Pons (tissue), 1 donor: ENCODE data around the gene SLC9A6.
A peak's percentile ranks its signal among the peaks of the same experiment; 100 is the strongest.

Source experiments
- DNase-seq: peaks from one replicate; pipeline ENCODE4 v3.0.0-alpha.2; 2016; ENCODE audit warnings: low spot score

SLC9A6 gene

DNA sequence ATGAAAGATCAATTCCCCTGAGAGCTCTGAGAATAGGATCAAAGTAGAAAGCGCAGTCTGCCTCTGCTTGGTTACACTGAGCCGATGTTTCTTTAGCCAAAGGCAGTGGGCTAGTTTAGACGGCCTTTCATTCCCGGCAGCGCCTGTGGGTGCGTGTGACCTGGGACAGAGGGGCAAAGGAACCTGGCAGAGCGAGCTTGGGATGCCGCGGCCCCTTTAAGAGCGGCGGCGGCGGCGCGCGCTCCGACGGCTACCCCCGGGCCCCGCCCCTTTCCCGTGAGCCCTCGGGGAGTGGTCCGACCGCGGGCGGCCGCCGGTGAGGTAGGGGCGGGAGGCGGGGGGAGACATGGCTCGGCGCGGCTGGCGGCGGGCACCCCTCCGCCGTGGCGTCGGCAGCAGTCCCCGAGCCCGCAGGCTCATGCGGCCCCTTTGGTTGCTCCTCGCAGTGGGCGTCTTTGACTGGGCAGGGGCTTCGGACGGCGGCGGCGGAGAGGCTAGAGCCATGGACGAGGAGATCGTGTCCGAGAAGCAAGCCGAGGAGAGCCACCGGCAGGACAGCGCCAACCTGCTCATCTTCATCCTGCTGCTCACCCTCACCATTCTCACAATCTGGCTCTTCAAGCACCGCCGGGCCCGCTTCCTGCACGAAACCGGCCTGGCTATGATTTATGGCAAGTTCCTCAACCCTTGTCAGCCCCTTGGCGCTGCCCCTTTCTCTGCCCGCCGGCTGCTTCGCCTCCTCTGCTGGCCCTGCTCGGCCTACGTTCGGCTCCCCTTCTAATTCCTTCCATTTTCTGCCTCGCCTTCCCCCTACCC lies at the start of gene SLC9A6:
TSS of gene SLC9A6 (plus strand) at position 279 of the 816 bp plus-strand sequence. CDS start at position 503, 224 bp downstream.
- DNase-seq, result peak; percentile 64

DNA sequence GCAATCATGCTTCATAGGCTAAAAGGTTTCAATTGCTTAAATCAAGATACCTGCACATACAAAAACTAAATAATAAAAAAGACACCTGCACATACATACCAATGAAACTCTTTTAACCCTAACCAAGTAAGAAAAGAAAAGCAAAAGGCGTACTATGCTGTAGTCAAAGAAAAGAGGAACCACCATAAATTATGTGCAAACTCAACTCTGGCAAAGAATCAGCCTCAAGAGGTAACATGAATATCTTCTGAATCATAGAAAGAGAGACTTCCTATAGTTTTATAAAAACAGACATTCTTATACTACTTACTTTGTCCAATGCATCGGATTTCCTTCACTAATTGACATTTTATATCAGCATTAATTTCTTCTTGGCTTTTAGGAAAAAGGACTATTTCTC lies 40.7 kb upstream of the SLC9A6 start:
- no peak for DNase-seq

DNA sequence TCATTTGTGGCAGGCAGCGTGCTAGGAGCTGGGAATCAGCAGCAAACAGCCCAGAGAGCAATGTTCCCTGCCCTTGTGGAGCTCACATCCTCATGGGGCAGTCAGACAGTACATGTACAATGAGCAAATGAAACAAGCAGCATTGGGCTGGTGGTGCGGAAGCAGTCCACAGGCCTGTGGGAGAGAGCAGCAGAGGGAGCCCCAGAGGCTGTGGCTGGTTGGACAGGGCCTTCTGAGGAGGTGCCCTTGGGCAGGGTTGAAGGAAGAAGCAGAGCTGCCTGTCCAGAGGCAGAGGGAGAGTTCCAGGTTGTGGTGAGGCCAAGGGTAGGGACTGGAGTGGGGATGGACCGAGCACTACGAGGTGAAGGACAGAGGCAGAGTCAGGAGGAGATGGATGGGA lies 33.9 kb upstream of the SLC9A6 start:
- no peak for DNase-seq

DNA sequence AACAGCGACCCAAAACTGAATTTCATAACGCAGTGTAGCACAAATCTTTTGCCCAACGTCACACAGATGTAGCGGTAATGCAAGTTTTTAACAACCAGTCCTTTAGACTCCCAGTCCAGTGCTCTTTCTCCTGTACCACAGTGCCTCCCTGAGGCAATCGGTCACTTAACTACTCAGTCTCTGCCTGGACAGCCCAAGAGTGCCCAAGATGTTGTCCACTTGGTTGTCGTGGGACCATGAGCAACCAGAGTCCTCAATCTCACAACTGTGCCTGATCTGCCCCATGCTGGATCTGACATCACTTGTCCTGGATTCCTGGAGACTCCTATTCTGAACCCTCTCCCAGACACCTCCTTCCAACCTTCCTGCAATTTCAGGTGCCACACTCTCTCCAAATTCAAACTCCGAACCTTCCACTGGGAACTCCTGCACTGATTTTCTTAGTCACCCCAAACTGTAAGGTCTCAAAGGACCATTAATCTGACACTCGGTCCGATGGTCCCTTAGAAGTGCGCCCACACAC lies 12.1 kb upstream of the SLC9A6 start:
- DNase-seq, result peak; percentile 60

DNA sequence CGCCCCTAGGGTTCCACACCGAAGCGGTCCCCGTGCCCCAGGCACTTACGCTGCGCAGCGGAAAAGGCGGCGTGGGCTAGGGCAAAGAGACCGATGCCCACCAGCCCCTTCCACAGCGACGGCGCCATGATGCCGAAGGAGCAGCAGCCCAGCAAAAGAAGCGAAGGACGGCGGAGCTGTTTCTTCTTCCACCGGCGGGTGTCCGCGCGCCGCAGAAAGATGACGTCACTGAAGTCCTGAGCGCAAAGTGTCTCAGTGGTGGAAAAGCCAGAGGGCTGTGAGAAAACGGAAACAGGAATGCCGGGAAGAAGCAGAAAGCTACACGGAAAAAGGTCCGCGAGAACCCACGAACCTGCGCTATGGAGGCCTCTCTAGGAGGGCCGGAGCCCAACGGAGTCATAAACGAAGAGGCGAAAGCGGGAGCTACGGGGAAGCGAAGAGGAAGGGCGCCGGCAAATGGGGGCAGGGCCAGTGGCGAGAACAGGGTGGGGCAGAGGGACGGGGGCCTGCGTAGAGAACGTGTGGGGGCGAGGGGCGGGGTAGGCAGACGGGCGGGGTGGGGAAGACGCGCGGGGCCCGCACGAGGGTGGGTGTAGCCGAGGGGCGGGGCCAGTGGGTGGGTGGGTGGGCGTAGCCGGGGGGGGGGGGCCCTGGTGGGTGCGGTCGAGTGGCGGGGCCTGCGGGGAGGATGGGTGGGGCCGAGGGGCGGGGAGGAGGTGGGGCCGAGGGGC lies 11.5 kb upstream of the SLC9A6 start, which contains the start of gene MMGT1:
TSS of gene MMGT1 (minus strand) at position 441 of the 731 bp plus-strand sequence. CDS start at position 128, 313 bp downstream.
- DNase-seq, result peak; percentile 78

DNA sequence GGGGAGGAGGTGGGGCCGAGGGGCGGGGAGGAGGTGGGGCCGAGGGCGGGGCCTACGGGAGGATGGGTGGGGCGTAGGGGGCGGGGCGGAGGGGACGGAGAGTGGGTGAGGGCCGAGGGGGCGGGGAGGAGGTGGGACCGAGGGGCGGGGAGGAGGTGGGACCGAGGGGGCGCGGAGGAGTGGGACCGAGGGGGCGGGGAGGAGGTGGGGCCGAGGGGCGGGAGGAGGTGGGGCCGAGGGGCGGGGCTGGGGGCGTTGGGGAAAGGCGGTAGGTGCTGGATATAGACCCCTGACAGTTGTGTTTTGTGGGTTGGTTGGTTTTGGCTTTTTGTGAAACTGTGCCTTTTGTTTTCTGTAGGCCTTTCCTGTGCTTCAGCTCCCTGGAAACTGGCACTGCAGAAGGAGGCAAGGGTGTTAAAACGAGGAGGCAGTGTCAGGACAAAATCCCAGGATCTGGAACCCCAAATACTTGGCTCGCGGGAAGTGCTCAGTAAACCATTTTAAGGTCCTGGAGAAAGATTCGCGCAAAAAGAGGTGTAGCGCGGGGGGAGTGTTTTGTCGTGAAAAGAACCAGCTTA lies 10.9 kb upstream of the SLC9A6 start:
- peak; percentile 41 for DNase-seq

DNA sequence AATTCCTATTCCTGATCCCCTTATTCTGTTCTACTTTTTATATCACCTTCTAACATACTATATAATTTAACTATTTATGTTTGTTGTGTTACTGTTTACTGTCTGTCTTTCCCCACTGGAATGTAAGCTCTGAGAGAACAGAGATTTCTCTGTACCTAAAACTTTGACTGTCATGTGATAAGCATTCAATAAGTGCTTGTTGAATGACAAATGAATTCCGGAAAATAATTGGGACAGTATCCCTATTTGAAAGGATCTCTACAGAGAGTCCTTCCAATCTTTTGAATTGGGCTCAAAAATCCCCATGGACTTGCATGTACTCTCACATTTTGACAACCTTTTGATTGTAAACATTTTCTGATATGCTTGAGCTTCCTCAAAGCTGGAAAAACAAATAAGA lies 9.8 kb upstream of the SLC9A6 start:
- DNase-seq, result peak; percentile 30

DNA sequence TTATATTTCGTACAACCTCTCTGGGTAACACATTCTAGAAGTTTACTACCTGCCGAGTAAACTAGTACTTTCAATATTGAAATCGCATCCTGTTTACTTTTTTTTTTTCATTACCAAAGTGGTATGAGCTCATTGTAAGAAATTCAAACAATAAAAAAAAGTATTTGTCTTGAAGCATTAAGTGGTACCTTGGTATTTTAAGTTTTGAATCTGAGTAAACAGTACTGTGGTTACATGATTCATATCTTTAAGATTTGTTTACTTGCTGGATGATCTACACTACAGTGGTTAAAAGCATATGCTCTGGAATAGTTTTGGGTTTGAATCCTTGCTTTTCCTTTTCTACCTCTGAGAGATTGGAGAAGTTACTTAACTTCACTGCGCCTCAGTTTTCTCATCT lies 7.6 kb upstream of the SLC9A6 start:
- DNase-seq, result no peak

DNA sequence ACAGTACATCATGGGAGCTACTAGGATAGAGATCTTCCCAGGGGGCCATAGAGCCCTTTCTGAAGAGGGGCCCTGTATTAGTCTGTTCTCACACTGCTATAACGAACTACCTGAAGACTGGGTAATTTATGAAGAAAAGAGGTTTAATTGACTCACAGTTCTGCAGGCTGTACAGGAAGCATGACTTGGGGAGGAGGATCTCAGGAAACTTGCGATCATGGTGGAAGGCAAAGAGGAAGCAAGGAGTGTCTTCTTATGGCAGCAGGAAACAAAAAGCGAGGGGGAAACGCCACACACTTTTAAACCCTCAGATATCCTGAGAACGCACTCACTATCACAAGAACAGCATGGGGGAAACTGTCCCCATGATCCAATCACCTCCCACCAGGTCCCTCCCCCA lies 4.2 kb upstream of the SLC9A6 start:
- DNase-seq, result no peak

DNA sequence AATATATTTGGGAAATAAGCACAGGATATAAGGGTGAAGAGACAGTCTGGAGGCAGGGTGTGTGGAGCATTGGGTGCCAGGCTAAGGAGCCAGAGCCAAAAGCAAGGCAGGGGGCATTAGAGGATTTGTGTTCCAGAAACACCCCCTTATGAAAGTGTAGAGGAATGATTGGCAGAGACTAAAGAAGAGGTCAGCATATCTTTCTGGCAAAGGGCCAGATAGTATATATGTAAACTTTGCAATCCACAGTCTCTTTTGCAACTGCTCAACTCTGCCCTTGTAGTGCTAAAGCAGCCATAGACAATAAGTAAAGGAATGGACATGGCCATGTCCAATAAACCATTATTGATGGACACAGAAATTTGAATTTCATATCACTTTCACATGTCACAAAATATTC lies 3.6 kb upstream of the SLC9A6 start:
- DNase-seq, result no peak

DNA sequence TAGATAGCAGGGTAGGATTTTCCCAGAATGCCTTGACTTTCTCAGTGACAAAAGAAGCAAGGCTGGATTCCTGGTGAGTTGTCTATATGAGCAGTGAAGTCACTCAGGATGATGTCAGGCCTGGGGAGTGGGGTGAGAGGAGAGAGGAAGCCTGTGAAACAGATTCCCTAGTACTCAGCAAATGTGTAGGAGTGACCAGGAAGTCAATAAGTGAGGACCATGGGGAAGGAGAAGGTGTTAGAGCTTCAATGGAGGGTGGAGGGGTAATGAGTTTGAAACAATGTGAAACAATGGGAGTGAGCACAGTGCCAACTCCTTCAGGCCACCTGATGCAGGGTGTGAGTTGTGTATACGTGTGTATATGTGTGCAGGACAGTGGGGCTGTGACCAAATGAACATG lies 2.4 kb upstream of the SLC9A6 start:
- no peak for DNase-seq

DNA sequence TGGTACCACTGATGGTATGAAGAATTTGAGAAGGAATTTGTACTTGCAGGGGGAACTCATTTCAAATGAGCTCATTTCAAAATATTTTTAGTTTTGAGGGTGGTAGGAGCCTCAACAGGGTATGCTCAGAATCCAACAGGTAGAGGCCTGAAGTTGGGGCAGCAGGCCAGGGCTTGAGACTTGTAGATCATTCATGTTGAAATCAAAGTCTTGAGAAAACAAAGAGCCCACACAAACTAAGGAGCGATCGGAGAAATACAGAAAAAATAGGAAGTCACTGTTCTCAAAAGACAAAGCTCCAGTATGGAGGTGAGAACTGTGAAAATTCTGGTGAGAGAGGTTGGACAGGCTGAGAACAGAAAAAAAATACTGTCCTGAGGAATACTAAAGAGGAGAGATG lies 979 bp upstream of the SLC9A6 start:
- no peak for DNase-seq

DNA sequence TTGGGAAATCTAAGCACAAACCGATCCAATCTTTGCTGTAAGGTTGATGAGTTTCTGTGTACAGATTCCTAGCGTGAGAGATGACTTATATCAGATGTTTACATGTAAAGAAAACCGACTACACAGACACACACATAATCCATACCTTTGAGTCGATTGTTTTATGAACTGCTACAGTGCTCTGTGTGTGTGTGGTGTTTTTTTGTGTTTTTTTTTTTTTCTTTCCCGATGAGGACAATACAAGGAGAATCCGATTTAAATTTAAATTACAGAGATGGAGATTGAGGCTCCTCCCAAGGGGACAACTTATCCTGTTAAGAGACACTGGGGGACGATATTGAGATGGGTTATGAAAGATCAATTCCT lies 461 bp upstream of the SLC9A6 start:
- DNase-seq, result peak; percentile 17

DNA sequence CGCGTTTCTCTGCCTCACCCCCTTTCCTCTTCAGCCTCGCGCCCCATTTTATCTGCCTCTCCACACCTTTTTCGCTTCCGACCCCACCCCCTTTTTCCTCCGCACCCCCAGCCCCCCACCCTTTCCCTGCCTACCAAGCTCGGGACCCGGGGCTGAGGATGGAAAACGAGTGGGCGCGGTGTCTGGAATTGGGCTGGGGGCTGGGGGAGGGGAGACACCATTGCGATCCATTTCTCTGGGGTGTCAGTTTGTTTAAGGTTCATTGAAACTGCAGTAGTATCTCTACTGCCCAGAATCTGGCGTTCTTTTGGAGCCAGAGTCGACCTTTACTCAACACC lies 707 bp downstream of the SLC9A6 start:
- no peak for DNase-seq

DNA sequence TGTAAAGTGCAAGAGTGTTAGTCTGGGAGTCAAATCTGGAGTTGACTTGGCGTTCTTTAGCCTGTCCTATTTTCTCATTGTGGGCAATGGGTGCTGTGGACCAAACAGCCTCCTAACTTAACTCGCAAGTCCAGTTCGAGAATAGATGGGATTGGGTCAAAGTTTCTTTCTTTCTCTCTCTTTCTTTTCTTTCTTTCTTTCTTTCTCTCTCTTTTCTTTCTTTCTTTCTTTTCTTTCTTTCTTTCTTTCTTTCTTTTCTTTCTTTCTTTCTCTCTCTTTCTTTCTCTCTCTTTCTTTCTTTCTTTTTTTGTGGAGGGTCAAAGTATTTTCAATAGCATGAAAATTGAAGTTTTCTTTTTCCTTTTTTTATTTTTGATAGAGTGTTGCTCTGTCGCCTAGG lies 3.0 kb downstream of the SLC9A6 start:
- no peak for DNase-seq

DNA sequence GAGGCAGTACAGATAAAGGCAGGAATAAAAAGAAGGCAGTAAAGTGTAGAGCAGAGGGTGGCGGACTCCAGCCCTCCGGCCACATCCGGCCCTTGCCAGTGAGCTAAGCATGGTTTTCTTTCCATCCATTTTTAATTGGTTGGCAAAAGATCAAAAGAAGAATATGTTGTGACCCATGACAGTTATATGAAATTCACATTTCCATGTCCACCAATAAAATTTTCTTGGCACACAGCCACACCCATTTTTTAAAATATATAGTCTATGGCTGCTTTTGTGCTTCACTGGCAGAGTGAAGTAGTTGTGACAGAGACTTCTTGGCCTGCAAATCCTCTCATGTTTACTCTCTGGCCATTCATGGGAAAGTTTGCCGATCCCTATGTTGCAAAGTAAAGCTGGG lies 29.8 kb downstream of the SLC9A6 start:
- DNase-seq, result no peak

DNA sequence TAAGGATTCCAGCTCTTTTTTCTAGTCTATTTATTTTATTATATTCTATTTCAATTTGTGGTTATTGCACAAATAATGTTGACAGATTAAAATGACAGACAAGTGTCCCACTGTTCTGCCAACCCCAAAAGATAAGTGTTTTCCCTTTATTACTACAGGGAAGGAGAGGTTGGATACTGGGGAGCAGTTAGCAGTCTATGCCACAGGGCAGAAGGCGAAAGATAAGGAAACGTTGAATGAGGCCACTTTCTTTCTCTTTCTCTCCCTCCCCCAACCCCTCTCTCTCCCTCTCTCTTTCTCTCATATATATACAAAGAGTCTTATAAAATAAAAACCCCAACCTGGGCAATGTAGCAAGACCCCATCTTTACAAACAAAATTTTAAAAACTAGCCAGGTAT lies 31.6 kb downstream of the SLC9A6 start:
- no peak for DNase-seq

DNA sequence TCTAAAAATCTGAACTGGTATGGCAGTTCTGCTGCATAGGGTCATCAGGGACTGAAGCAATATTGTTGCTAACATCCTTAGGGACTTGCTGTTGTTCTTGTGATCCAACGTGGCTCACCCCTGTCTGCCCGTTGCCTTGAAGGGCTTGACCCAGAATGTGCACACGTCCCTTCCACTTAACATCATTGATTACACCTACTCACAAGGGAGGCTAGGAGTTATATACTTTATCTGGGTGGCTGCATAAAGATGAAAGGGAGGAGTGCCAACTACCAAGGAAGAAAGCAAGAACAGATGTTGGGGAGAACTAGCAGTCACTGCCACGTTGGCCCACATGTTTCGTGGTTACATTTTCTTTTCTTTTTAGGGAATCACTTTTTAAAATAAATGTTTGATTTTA lies 34.0 kb downstream of the SLC9A6 start:
- DNase-seq, result no peak

DNA sequence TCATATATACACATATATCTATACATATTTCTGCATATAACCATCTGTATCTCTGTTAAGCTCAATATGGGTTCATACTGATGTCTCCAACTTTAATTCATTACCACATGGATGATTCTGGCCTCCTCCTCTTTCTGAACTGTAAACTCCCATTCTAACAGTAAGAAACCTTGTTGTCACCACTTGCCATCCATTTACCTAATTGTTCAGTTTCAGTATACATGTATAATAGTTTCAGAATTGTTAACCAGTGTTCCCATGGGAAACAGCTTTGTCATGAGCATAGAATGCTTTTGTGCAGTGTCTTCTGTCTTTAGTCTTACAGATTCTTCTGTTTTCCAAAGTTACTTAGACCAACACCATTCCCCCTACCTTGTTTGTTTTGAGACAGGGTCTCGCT lies 35.9 kb downstream of the SLC9A6 start:
- no peak for DNase-seq

DNA sequence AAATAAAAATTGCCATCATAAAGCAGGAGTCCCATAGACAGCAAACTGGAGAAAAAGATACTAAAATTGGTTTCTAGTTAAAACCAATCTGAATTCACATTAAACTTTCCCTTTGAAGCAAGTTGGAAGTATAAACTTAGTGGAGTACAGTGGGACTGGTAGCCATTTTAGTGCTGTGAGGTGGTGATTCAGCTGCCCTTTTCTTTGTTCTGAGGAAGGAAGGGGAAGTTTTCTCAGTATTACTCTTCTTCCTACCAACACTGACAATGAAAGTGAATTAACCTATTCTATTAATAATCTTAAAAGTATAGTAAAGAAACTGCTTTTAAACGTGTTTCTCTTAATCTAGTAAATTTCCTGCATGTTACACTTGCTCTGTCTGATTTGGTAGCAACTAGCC lies 36.7 kb downstream of the SLC9A6 start:
- no peak for DNase-seq

DNA sequence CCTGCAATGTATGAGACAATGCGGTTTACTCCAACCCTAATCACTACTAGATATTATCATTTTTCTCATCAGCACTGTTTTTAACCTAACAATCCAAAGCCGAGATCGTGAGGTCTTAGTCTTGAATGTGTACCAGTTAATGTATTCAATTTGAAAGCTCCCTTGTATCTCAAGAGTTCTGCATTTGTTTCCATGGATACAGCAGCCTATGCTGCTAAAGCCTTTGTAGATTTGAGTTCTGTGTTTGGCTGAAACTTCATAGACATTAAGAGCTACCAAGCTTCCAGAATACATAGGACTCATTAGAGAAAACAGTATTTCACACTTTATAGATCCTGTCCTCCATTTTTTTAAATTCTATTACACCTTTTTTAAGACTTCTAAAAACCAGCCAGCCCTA lies 39.9 kb downstream of the SLC9A6 start:
- DNase-seq, result no peak

DNA sequence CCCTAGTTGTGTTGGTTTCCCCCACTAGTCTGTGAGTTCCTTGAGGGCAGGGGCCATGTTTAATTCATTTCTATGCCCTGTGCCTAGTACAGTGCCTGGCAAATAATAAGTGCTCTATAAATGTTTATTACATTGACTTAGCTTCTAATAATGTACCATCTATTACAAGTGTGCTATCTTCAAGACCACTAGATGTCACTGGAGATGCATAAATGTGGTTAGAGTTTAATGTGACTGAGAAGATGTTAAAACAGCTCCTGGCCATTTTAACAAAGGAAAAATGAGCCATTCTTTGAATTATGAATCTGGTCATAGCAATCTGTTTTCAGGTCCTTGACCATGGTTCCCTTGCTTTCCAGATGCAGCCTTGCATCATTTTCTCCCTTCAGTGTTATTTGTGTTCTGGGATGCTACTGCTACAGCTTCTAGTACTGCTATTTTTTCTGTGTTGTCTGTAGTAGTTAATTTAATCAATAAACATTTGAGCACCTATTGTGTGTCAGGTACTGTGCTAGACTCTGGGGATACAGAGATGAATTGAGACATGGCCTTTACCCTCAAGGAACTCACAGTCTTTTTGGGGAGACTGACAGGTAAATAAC lies 43.2 kb downstream of the SLC9A6 start:
- DNase-seq, result peak; percentile 65

DNA sequence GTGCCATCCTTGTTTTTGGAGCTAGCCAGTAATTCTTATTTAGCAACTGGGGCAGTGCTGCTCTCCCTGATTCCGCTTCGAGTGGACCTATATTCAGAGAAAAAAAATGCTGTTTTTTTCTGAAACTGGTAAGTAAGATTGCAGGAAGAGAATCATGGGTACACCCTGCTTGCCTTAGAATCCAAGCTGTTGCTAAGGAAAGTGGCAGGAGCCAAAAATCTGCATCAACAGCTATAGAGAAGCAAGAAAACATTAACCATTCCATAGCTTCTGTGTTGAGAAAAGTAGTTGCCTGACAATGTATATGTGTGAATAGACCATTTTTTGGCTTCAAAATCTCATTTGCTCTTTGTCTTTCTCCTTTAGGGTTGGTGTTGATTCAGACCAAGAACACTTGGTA lies 44.5 kb downstream of the SLC9A6 start:
- no peak for DNase-seq
